Mesodermal cell (in vitro differentiated cells): Measurements from ENCODE around the gene SLC25A23. TPM values are rescaled to one million over a fixed set of nuclear protein-coding genes. Genes with fewer than 3 reads are reported as not detected.
"Not testable (repeated sequence)": the region's sequence is repeated elsewhere in the genome, so short reads cannot be mapped to it uniquely, and the experiment has no call there.

ENCODE experiments used
- H3K27ac ChIP-seq: 2 replicates; pipeline ENCODE4 v1.7.0; 2013; ENCODE audit warnings: mild to moderate bottlenecking, low read depth, low read length, moderate library complexity; ENCODE audit not compliant: severe bottlenecking
- H3K36me3 ChIP-seq: 2 replicates; pipeline ENCODE4 v1.7.1; 2013; ENCODE audit warnings: mild to moderate bottlenecking, low read length, moderate library complexity; ENCODE audit not compliant: control insufficient read depth, insufficient read depth
- H3K4me1 ChIP-seq: one replicate; pipeline ENCODE4 v1.7.1; 2013; ENCODE audit warnings: mild to moderate bottlenecking, low read length; ENCODE audit not compliant: insufficient read depth, control insufficient read depth, poor library complexity, severe bottlenecking
- H3K4me3 ChIP-seq: 2 replicates; pipeline ENCODE4 v1.7.0; 2013; ENCODE audit warnings: low read length, control low read depth, mild to moderate bottlenecking; ENCODE audit not compliant: insufficient read depth, poor library complexity, severe bottlenecking; ENCODE audit errors: extremely low read depth
- H3K9me3 ChIP-seq: 2 replicates; pipeline ENCODE4 v1.7.1; 2013; ENCODE audit warnings: mild to moderate bottlenecking, low read length, moderate library complexity; ENCODE audit not compliant: control insufficient read depth
- WGBS, 2 experiments: methylation state at CpG; one replicate each; pipeline ENCODE4 v1.1.5; 2013; ENCODE audit warnings: missing lambda C conversion rate in 2 of 2; ENCODE audit not compliant: insufficient coverage in 2 of 2; 5-methylcytosine and 5-hydroxymethylcytosine counted together
- polyA plus RNA-seq, 2 experiments: library from polyadenylated mRNA; stranded (reverse); fragments of 50-300 nt; gene quantifications; one replicate each; pipeline ENCODE4 v1.2.3, GENCODE V29; 2013

The SLC25A23 gene
- 36.6 TPM for polyA plus RNA-seq (2013, experiment 1 of 2)
- polyA plus RNA-seq (2013, experiment 2 of 2): 32.3 TPM

DNA sequence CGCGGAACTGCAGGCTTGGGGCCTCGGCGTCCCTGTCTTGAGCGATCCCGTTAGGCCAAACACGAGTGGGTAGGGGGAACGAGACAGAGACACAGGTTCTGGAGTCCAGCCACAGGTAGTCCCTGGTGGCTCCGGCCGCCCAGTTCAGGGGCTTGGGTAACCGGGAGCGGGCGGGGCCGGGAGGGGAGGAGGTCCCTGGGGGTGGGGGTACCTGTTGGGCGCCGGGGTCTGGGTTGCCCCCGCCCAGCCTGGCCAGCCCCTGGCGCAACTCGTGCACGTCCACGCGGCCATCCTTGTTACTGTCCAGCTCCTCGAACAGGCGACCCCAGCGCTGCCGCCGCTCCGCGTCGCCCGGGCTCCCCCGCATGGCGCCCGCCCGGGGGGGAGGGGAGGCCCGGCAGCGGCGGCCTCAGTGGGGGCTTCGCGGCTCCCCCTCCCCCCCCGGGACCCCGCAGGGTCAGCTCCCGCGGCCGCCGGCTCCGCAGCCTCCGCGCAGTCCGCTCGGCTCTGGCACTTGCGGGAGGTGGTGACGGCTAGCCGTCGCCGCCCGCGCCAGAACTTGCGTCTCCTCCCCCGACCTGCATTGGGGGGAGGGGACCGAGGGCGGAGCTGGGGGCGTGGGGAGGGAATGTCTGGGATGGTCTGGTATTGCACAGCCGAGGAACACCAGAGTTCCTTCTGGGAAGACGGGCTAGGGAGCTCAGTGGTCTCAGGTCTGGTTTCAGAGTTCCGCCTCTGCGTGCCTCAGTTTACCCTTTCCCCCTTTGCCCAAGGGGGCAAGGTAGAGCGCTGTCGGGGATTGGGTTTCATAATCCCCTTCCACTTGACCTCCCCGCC, at the start of gene SLC25A23:
TSS of gene SLC25A23 (minus strand) at position 531 of the 837 bp plus-strand sequence. CDS start at position 367, 164 bp downstream.
- peaks cover 10% of the 10 kb centered on the region for H3K9me3 ChIP-seq
- peaks cover 22% of the 10 kb centered on the region for H3K36me3 ChIP-seq
- WGBS, 2 experiments: 0% methylated on average over 30 to 38 of the region's 70 CpGs
- peaks cover 8% of the 10 kb centered on the region for H3K4me1 ChIP-seq
- H3K4me3 ChIP-seq: peak within 1 kb of the TSS; percentile 63
- H3K27ac ChIP-seq: peak within 1 kb of the TSS; percentile 41

- H3K36me3 ChIP-seq, H3K27ac ChIP-seq, H3K4me1 ChIP-seq, H3K4me3 ChIP-seq, H3K9me3 ChIP-seq: not testable (repeated sequence)
- WGBS, 2 experiments: 82 to 90% methylated on average over 5 to 6 of the region's 9 CpGs
These were observed 48.6 kb upstream of the SLC25A23 start for GRCh38 chr19:6508028-6508771.

GRCh38 chr19:6503407-6504201, 44.0 kb upstream of the SLC25A23 start:
- Histone ChIP-seq H3K36me3 (no peaks in the 10 kb centered on the region), H3K4me3 (no peak overlapping the region), H3K27ac (no peak overlapping the region), H3K4me1 (peaks cover 3% of the 10 kb centered on the region), H3K9me3 (no peaks in the 10 kb centered on the region)
- WGBS, 2 experiments: 89 to 91% methylated on average over 5 to 7 of the region's 9 CpGs

- Histone ChIP-seq H3K4me3 (peak within 1 kb of the TSS; percentile 28), H3K36me3 (no peaks in the 10 kb centered on the region), H3K4me1 (peaks cover 3% of the 10 kb centered on the region), H3K27ac (no peak within 1 kb of the TSS), H3K9me3 (no peaks in the 10 kb centered on the region)
- WGBS, 2 experiments: 3 to 6% methylated on average over 25 to 41 of the region's 71 CpGs
These were observed 42.4 kb upstream of the SLC25A23 start, which contains the start of gene TUBB4A for GRCh38 chr19:6501740-6502648. TSS of gene TUBB4A (minus strand) at chr19:6502309. CDS start at chr19:6502212, 97 bp downstream.

GRCh38 chr19:6500837-6501739, 41.5 kb upstream of the SLC25A23 start:
- Histone ChIP-seq H3K4me1 (peaks cover 3% of the 10 kb centered on the region), H3K4me3 (no peak overlapping the region), H3K27ac (no peak overlapping the region), H3K36me3 (no peaks in the 10 kb centered on the region), H3K9me3 (no peaks in the 10 kb centered on the region)
- WGBS, 2 experiments: 69 to 70% methylated on average over 16 of the region's 24 CpGs

GRCh38 chr19:6499052-6499790, 39.6 kb upstream of the SLC25A23 start:
- H3K9me3 ChIP-seq: no peaks in the 10 kb centered on the region
- no peaks in the 10 kb centered on the region for H3K36me3 ChIP-seq
- no peak overlapping the region for H3K4me3 ChIP-seq
- 79 to 84% methylated on average over 13 to 14 of the region's 17 CpGs for WGBS, 2 experiments
- no peak overlapping the region for H3K27ac ChIP-seq
- H3K4me1 ChIP-seq: peaks cover 3% of the 10 kb centered on the region

DNA sequence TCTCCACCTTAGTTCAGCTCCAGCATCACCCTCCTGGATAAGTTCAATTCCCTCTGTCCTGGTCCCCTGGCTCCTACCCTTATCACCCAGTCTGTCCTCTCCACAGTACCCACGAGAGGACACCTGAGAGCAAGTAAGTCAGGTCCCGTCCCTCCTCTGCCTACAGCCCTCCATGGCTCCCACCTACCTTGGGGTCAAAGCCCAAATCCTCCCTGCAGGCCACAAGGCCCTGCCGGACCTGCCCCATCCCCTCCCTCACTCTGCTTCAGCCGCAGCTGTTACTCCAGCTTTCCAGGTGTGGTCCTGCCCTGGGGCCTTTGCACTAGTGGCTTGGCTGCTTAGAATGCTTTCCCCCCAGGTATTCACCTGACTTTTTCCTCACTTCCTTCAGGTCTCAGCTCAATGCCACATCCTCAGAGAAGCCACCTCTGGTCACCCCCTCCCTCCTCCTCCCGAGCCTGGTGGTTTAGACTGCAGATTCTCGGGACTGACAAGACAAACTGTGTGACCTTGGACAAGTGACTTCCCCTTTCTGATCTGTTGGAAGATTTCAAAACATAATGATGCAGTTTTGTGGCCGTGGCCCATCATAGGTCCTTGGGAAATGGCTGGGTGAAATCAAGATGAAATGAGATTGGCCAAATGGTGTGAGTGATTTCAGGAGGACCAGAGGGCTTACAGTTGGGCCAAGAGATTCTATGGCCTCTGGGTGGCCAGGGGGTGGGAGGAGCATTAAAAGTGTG, 38.9 kb upstream of the SLC25A23 start:
- Histone ChIP-seq H3K27ac (no peak overlapping the region), H3K4me1 (peaks cover 3% of the 10 kb centered on the region), H3K36me3 (no peaks in the 10 kb centered on the region), H3K4me3 (no peak overlapping the region), H3K9me3 (no peaks in the 10 kb centered on the region)
- WGBS, 2 experiments: 83 to 87% methylated on average over 6 of the region's 7 CpGs

GRCh38 chr19:6495947-6496346, 36.4 kb upstream of the SLC25A23 start:
- H3K4me3 ChIP-seq: no peak overlapping the region
- H3K4me1 ChIP-seq: no peaks in the 10 kb centered on the region
- no peaks in the 10 kb centered on the region for H3K36me3 ChIP-seq
- 91 to 95% methylated on average over 14 to 17 of the region's 19 CpGs for WGBS, 2 experiments
- H3K9me3 ChIP-seq: no peaks in the 10 kb centered on the region
- H3K27ac ChIP-seq: no peak overlapping the region
